Pons (tissue), 1 donor: ENCODE results near the gene STYXL1.
"Not testable (repeated sequence)": the region's sequence is repeated elsewhere in the genome, so short reads cannot be mapped to it uniquely, and the experiment has no call there.

Source experiments
- DNase-seq: peaks from one replicate; pipeline ENCODE4 v3.0.0-alpha.2; 2016; ENCODE audit warnings: low spot score

Gene STYXL1

GRCh38 chr7:76029682-76030081 lies 18.1 kb downstream of the STYXL1 start:
- DNase-seq = not testable (repeated sequence)

DNA sequence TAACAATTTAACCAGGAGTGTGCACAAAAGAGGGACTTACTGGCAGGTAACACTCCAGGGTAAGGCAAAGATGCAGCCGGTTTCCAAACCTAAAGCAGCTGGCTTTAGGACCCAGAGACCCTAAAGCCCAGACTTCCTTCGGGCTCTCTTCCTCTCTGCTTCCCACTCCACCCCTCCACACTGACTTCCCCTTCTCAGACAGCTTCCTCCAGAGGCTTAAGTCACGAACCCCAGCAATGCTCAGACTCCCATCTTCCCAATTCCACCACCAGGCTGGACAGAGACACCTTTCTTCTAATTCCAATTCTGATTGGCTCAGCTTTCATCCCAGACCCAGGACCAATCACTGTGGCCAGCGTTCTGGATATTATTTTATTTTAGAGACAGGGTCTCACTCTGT lies 24.8 kb downstream of the STYXL1 start:
- peak; percentile 76 for DNase-seq

DNA sequence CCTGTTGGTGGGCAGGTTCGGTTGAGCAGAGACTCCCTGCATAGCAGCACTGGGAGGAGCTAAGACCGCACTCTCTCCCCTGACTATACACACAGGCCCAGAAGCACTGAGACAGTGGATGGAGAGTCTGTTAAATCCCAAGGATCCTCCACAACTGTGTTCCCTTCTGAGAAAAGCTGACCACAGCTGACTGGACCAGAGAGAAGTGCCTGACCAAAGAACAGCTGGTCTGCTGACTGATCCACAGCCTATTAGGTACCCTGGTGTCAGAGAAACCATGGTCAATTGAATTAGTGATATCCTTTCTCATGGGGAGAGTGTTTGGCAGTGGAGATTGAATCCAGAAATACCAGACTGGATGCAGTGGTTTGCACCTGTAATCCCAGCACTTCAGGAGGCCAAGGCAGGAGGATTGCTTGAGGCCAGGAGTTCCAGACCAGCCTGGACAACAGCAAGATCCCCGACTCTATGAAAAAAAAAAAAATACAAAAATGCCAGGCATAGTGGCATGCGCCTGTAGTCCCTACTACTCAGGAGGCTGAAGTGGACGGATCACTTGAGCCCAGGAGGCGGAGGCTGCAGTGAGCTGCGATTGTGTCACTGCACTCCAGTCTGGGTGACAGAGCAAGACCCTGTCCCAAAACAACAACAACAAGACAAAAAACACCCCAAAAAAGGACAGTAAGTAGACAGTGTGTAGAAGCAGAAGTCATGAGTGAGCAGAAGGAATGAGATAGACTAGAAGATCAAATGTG lies 25.6 kb downstream of the STYXL1 start:
- DNase-seq = no peak

- peak; percentile 63 for DNase-seq
These were observed 27.6 kb downstream of the STYXL1 start for GRCh38 chr7:76020031-76020714.

GRCh38 chr7:76018520-76018919 lies 29.3 kb downstream of the STYXL1 start:
- not testable (repeated sequence) for DNase-seq

DNA sequence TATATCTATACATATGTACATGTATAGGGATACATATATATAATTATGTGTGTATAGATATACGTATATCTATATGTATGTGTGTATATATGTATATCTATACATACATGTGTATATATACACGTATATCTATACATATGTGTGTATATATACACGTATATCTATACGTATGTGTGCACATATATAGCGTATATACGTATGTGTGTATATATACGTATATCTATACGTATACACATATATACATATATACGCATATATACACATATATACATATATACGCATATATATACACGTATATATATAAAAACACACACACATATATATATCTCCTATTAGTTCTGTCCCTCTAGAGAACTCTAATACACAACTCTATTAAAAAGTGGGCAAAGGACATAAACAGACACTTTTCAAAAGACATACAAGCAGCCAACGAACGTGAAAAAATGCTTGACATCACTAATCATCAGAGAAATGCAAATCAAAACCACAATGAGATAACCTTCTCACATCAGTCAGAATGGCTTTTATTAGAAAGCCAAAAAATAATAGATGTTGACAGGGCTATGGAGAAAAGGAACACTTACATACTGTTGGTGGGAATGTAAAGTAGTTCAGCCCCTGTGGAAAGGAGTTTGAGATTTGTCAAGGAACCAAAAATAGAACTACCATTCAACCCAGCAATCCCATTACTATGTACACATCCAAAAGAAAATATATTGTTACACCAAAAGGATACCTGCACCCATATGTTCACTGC lies 31.4 kb downstream of the STYXL1 start:
- DNase-seq = no peak

- DNase-seq = no peak
These were observed 36.3 kb downstream of the STYXL1 start for GRCh38 chr7:76011442-76011861.

GRCh38 chr7:76009672-76010600 lies 37.9 kb downstream of the STYXL1 start:
- no peak for DNase-seq

- DNase-seq = no peak
These were observed 39.6 kb downstream of the STYXL1 start for GRCh38 chr7:76008156-76008687.

DNA sequence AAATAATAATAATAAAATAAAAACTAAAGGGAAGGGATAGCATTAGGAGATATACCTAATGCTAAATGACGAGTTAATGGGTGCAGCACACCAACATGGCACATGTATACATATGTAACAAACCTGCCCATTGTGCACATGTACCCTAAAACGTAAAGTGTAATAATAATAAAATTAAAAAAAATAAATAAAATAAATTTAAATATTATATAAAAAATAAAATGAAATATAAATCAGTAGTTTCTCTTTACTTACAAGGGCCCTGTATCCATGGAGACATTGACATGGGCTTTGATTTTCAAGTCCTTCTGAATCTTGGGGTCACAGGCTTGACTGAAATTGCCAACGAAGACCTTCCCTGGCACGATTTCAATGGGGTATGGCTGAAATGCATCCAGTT lies 42.8 kb downstream of the STYXL1 start:
- not testable (repeated sequence) for DNase-seq

GRCh38 chr7:76003351-76003750 lies 44.4 kb downstream of the STYXL1 start:
- DNase-seq = no peak

- no peak for DNase-seq
These were observed 45.0 kb downstream of the STYXL1 start for GRCh38 chr7:76002822-76003221.

- DNase-seq = no peak
These were observed 45.7 kb downstream of the STYXL1 start for GRCh38 chr7:76002139-76002538.

- DNase-seq = no peak
These were observed 47.2 kb downstream of the STYXL1 start for GRCh38 chr7:76000566-76000965.

GRCh38 chr7:75998038-75998437 lies 49.8 kb downstream of the STYXL1 start:
- no peak for DNase-seq

DNA sequence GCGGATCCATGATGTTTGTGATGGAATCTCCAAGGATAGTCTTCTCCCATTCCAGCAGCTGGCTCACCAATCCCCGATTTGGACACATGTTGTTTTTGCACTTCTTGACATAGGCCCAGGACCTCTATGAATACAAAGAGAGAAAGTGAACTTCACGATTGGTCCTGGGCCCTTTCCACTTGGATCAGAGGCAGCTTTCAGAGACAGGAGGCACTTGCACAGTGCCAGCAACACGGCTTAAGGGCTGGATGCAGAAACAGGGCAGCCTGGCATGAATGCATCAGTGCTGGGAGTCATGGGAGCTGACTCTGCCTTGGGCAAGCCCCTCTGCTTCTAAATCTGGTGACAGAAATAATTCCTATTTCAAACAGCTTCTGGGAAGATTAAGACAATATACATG lies 51.3 kb downstream of the STYXL1 start:
- no peak for DNase-seq

GRCh38 chr7:75995996-75996395 lies 51.8 kb downstream of the STYXL1 start:
- no peak for DNase-seq

DNA sequence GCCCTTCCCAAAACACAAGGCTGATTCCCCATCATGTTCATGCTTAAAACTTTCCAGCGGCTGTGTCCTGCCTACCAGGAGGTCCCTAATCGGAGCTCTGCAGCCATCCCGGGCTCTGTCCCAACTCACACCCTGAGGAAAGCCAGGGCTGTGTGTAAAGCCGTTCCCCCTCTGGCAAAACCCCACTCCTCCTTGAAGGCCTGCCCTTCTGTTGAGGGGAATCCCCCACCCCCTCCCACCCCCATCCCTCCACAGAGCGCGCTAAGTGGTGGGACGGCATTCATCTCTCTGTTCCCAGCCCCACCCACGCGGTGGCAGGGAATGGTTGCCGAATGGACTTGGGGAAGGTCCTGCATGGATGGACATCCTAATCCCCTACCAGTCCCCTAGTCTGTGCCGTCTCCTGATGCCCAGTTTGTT lies 52.7 kb downstream of the STYXL1 start:
- DNase-seq = no peak

- peak; percentile 91 for DNase-seq
These were observed 53.3 kb downstream of the STYXL1 start, which contains the start of gene TMEM120A for GRCh38 chr7:75994388-75995051. TSS of gene TMEM120A (minus strand) at chr7:75994595. CDS start at chr7:75994570, 25 bp downstream.

GRCh38 chr7:75993689-75994387 lies 54.0 kb downstream of the STYXL1 start:
- peak; percentile 51 for DNase-seq
